Stimulated activated CD8-positive, alpha-beta memory T cell treated with anti-CD3 and anti-CD28 coated beads, Interleukin-7, amount 100 ng/mL, for 24 hours (primary cell): ENCODE measurements around the gene LRIG1.

Experiments
- DNase-seq: peaks from one replicate; pipeline ENCODE4 v3.0.0-alpha.2; 2020; ENCODE audit warnings: low read depth

LRIG1 gene

DNA sequence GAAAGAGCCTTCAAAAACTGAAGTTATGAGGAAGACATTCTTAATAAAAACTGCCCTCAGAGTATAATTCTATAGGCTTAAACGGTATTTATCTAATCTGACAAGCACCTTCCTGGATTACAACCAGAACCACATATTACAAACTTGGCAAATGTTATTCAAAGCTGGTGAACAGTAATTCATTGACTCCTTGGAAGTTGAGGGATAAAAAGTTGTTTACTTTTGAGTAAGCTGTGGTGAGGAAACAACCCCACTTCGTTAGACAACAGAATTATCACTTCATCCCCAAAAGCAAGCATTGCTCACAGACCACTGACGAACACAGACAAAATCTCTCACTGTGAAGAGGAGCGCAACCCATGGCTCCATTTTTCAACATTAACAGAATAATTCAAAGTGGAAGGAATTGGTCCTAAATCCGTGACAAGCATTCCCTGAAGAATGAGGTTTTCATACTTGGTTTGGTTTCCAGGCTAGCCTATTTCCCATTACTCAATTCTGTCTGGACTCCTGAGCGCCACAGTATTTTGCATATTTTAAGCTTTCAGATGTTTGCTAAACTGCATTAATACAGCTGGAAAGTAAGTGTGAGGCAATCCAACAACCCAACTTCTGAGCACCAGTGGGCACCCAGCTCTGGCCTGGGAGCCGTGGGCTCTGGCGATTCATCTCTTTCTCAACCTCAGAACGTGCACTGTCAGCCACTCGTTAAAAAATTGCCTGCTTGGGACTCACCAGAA is 32.7 kb downstream of the LRIG1 start:
- DNase-seq: no peak

DNA sequence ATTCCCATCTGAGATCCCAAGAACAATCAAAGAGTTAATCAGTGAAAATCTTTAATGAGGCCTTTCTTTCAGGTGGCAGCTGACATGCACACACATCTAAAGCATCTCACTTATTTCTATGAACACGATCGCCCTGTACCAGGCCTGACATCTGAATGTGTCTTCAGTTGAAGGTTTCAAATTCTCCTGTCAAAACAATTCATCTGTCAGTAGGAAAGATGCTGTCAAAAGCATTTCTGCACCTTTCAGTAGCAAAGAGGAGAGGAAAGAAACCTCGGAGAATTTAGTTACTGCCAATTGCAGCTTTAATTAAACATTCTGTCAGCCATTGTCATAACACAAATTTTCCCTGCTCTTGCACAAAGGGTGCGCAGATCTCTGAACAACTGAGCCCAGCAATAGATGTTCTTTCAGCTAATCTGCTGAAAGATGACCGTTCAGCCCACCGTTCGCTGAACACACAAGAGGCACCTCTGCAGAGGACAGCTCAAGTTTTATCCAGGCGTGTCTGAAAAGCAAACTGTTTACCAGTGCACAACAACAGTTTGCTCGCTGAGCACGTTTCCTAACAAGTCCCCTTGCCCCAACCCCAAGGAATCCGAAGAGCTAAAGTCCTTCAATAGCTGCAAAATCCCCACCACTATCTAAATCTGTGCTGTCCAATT is 34.1 kb downstream of the LRIG1 start:
- DNase-seq: no peak

DNA sequence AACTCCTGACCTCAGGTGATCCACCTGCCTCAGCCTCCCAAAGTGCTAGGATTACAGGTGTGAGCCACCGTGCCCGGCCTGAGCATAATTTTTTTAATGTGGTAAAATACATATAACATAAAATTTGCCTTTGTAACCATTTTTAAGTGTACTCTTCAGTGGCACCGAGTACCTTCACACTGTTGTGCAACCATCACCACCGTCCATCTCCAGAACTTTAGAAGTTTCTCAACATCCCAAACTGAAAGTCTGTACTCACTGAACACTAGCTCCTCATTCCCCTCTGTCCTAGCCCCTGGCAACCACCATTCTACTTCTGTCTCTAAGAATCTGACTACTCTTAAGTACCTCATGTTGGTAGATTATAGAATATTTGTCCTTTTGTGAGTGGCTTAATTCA is 35.2 kb downstream of the LRIG1 start:
- no peak for DNase-seq

DNA sequence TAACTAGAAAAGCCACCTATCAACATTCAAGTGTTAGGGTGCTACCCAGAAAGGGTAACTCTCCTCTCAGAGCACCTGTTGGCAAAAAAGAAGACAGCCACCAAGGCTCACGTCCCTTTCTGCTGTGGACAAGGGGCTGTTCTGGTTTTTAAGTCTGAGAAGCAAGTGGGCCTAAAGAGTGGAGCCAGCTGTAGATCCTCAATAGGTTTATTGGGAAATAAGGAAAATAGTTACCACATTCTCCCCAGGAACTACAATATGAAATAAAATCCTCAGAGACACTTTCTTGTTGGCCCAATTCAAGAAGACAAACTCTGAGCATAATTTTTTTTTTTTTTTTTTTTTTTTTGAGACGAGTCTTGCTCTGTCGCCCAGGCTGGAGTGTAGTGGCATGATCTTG is 35.8 kb downstream of the LRIG1 start:
- DNase-seq: no peak

DNA sequence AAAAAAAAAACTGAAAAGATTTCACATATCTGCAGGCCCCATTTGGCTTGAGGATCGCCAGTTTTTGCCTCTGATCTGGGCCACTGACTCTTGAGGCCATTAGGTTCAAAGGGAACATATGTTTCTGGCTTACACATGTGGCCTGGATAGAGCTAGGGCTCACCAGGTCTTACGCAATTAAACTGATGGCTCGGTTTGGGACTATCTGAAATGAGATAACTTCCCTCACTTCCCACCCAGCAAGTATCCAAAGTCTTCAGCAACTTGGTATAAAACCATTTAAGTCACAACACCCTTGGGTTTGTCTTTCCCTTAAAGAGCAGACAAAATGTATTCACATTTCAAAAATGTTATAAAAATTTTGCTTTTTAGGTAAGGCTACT is 36.3 kb downstream of the LRIG1 start:
- DNase-seq: no peak

DNA sequence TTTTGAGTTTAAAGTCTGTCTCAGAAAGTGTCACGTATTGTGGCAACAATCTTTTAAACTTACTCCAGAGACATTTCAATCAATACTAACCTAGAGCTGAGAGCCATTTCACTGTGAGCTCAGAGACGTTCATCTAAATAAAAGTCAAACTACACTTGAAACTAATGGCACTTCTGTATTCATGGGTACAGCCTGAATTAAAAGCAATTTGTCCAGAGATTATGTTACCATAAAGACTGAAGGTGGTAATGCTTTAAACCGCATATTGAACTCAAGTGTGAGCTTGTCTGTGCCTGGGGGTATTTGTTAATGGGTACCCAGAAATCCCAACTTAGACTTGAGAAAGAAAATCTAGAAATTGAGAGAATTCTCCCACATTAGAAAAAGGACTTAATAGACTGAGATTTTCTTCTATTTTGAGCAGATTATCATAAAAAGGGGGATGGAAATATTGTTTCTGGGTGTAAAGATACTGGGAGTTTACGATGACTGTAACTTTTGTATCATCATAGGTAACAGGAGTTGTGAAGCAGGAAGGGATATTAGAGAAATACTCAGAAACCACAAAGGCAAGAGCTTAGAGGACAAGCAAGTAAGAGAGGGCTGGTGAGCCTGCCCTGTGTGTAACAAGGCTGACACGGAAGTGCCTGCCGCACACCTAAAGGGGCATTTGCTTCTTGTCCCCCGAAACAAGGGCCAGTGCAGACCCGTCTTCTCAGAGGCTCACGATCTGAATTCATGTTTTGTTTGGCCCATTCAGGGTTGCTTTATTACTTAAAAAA is 36.9 kb downstream of the LRIG1 start:
- no peak for DNase-seq

DNA sequence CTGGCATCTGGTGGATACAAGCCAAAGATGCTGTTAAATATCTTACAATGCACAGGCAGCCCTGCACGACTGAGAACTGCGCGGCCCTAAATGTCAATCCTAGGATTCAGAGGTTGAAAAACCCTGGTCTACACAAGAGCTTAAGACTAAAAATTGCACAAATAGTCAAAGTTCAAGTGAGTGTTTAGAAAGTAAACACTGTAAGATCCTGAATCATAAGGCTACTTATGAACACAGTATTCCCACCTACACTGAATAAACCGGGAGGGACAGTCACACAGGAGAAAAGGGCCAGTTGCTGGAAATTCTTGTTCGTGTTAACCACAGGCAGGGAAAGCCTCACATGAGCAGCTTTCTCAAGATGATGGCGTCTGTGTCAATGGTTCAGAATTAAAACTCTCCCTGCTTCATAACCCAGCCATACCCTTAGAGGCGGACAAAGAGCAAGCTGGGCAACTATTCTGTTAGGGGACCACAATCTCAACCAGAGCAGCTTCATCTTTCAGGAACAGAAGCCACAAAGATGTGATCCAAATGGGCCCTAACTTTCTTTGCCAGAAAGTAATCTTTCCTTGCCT is 37.7 kb downstream of the LRIG1 start:
- no peak for DNase-seq

DNA sequence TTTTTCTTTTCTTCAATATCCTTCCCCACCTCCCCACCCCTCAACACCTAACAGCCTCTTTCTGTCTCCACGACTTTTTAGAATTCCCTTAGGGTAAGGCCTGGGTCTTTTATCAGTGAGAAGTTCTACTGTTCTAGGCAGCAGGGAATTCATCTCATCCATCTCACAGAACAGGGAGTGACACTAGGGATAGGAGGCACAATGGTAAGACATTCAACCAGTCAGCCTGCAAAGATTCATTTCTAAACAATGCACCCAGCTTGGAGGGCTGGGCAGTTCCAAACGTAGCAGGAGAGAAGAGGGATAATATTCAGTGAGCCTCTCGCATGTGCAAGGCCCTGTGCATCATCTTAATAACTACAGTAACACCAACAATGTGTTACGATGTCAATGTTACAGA is 43.6 kb downstream of the LRIG1 start:
- DNase-seq: no peak

DNA sequence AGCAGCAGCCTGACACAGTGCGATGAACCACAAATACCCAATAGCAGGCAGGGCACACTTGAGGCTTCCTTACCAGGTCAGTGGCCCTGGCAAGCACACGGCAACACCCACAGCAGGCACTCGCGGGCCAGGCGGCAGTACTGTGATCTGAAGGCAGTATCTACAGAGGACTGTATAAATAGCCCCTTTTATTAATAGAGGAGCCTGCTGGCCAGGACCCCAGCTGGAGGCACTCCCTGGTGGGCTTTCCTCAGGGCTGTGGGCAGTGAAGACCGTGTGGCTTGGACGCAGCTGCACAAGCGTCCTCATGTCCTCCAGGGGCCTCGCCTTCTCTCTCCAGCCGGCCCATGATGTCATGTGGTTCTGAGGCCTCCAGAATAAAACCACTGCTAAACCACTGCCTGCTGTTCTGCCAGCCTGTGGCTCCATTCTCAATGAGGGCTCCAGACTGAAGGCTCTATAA is 44.1 kb downstream of the LRIG1 start:
- no peak for DNase-seq

DNA sequence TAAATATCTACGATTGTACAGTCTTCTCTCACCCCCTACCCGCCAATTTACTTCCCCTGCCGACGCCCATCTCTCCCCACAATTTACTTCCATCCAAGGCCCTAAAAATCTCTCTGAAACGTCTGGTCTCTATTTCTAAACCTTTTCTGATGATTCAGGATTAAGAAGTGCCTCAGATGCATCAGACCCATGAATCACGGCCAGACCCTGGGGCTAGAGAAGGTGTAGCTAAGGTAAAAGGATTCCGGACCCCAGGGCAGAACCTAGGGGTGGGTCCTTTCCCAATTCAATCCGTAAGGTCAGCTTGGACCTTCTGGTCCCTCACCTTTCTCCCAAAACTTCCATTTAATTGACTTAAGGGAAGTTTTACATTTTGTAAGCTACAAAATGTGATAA is 46.4 kb downstream of the LRIG1 start:
- DNase-seq: no peak

DNA sequence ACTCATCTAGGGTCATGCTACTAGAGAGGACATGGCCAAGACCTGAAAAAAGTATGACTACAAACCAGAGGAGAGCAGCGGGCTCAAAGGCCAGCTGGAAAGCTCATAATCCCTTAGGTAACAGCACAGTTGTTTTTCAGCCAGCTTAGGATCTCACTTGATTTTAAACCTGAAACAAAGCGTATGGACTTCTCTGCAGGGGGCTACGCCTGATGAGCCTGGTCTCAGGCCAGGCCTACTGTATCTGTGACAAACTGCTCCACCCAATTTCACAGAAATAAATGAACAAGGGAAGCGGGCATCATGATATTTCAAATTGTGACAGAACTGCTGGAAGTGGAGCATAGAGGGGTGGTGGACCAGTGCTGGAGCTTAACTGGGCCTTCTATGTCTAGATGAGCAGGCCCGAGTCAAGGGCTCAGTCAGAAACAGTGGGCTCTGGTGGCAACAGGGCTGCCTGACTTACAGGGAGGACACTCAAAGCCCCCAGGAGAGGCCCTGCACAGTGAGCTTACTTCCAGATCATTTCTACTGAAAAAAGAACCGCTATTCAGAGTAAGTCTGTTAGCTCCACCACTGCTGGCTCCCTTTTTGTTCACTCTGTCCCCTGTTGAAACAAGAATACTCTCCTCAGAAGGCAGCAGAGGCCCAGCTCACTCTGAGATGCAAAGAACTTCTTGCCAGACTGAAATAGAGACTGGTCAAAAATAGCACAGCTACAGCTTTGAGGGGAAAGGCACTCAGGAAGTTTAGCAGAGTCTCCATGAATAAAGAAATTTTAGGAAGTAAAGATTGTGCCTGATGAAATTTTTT is 47.0 kb downstream of the LRIG1 start:
- no peak for DNase-seq

DNA sequence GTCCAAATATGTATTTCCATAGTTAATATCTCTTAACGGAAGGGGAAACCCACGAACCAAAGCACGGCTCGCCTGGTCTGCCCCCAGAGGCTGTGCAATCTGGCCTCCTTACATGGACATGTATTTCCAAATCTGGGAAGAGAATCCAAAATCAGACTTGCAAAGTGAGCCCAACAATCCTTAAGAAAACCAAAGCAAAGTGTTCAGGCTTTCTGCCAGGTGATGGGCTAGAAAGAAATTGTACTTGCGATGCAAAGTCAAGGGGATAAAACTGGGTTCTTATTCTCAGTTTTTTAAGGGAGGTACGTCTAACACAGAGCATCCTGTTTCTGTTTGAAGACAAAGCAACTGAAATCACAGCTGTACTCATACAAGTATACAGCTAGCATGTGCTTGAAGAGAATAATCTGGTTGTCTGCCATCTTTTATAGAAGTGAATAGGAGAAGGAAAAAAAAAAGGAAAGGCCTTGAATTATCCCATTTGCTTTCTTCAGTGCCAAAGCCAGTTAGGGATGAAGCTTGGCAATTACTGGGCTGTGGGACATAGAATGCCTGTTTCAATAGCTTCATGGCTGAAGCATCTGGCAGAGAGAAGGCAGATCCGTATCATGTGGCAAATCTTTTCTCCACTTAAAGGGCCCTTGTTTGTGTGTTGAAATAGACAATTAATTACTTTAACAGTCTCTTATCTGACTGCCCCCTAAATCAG is 48.4 kb downstream of the LRIG1 start:
- DNase-seq: no peak

DNA sequence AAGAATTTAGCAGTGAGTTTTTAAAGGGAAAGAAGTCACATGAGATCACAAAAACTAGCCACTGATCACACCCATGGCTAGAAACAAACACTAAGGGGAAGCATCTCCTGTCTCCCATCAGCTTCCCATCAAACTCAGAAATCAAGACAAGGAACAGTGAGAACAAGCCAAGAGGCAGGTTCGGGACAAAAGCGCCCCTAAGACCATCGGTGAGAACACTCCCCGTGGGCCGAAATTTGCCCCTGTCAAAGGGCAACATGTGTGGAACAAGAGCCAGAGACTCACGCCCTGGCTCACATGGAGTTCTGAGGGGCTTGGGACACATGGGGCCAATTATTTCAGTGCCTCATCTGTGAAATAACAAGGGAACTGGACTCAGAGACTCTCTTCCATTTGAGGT is 49.1 kb downstream of the LRIG1 start:
- DNase-seq: no peak

DNA sequence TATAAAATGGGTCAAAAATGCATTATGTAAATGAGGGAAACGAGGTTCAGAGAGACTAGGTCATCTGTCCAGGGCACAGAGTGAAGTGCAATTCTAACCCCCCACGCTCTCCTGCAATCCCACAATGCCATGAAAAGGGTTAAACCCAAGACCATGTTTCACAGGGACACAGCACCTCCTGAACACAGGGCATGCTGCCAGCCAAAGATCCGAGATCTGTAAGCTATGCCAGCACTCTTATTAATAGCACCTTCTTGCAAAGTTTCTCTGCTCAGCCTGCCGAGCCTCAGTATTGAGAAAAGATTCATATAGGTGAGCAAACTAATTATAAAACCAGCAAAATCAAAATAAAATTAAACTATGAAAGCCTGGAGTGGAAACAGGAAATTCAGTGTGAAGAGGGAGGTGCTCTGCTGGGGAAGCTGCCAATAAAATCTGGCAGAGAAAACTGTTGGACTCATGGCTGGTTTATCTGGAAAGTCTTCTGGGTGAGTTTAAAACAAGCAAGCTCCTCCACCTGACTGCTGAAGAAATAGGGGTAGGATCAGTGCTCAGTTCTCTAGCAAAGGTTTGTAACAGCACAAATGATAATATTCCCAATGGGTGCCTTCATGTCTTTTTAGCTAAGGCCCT is 50.3 kb downstream of the LRIG1 start:
- no peak for DNase-seq

DNA sequence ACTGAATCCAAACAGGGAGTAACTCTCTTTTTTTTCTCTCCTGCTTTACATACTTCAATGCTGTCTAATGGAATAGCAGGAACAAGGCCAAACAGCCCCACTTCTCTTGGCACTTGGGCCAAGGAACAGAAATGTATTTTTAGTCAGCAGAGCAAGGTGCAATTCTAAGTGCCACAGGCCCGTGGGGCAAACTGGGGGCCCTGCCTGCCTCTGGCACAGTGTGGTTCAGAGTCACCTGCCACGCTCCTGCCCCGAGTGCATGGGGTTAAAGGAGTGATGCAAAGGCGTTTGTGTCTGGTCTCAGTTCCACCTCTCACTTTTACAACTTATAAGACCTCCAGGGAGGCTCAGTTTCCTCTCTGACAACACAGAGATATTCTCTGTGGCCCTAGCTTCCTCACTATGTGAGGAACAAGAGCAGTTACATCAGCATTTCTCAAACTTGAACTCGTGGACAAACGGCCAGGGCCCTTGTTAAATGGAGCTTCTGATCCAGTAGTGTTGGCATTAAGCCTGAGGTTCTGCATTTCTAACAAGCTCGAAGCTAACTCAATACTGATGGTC is 51.3 kb downstream of the LRIG1 start:
- no peak for DNase-seq

DNA sequence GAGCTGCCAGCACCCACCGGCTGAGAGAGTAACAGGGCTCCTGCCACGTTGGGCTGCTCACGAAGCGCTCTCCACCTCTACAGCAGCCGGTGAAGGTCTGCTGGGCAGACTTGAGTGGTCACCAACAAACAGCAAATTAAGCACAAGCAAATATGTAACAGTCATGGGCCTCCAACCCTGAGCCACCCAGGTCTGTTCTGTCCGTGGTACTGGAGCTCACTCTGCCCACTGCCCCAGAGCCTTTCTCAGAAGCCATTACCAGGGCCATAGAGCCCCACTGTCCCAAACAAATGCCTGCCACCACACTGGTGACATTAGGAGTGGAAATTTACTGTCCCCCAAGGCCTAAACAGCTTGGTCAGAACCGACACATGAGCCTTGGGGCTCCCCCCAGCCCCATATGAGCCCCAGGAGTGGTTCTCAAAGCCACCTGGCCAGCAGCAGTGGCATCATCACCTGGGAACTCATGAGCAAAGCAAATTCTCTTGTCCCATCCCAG is 56.6 kb downstream of the LRIG1 start:
- DNase-seq: no peak

DNA sequence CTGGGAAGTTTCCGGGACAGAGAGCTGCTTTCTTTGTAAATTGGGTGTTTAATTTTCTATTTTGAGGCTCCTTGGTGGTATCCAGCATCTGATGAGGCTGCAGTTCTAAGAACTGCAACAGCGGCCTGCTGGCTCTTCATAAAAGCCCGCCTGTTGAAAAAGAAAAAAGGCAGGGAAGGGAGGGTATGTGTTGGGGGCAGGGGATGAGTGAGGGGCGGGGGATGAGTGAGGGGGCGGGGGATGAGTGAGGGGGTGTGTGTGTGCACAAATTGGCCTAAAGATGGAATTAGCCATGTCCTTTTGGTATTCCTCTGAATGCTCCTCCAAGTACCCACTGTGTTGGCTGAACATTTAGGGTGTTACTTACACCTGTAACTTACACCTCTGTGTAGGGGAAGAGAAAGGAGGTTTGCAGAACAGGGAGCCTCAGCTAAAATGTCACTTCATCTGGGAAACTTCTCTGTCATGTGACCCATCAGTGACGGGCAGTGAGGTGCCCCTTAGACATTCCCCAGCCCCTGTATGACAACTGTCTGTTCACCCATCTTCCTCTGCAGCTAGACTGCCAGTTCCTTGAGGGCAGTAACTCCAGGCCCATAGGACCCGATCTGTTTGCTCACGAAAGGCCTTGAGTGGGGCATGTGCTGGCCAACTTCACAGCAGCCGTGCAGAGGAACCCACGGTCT is 57.6 kb downstream of the LRIG1 start:
- DNase-seq: no peak

DNA sequence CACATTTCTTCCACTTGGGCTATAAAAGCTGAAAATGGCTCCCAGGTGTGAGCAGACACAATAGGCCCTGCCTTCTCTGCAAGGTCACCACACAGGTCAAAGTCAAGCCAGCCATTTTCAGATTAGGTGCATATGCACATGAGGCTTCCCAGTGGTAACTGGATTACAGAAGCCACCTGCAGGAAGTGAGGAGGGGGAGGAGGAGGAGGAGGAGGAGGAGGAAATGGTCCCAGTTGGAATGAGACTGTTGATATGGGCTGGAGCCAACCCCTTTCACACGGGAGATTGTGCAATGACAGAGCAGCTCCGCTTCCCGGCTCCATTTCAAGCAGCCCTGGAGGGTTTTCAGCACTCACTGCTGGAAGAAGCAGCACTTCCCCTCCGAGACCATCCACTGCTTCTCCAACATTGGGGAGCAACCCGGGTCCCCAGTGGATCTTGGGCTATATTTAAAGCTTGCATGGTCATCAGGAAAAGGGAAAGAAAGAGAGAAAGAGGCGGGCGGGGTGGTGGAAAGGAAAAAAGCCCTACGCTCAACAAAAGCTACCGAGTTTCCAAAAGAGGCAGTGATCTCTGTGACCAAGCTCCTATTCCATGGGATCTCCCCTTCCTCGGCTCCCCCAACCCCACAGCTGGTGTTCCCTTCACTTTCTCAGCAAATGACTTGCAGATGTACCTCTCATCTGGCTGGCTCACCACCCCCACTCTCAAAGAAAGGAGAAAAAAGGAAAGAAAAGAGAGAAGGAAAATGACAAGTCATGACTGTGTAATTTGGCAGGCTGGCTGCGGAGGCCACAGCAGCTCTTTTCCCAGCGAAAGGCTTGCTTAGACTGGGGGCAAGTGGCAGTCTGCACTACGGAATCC is 58.3 kb downstream of the LRIG1 start:
- no peak for DNase-seq

DNA sequence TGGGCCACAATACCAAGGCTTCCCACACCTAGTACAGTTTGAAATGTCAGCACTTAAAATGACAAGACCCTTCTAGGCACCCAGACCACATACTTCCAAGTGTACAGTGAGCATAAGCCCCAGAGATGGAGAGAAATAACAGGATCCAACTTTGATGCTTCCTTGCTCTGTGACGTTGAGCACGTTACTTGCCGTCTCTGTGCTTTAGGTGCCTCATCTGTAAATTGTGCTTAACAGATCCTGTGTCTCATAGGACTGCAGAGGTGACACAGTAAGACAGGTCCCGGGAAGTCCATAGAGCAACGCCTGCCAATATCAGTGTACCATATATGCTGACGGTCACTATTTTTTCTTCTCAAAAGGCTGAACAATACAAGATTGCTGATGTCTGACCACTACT is 59.1 kb downstream of the LRIG1 start:
- DNase-seq: no peak
